ENCODE results near the gene RPL32. TPM values are rescaled to one million over a fixed set of nuclear protein-coding genes. Genes with fewer than 3 reads are reported as not detected.
"Not testable (repeated sequence)": the region's sequence is repeated elsewhere in the genome, so short reads cannot be mapped to it uniquely, and the experiment has no call there.

Gene RPL32
- total and polyA plus RNA-seq, 2 of the 4 experiments (the other 2 are of a cell fraction): 566 to 1,856 TPM

DNA sequence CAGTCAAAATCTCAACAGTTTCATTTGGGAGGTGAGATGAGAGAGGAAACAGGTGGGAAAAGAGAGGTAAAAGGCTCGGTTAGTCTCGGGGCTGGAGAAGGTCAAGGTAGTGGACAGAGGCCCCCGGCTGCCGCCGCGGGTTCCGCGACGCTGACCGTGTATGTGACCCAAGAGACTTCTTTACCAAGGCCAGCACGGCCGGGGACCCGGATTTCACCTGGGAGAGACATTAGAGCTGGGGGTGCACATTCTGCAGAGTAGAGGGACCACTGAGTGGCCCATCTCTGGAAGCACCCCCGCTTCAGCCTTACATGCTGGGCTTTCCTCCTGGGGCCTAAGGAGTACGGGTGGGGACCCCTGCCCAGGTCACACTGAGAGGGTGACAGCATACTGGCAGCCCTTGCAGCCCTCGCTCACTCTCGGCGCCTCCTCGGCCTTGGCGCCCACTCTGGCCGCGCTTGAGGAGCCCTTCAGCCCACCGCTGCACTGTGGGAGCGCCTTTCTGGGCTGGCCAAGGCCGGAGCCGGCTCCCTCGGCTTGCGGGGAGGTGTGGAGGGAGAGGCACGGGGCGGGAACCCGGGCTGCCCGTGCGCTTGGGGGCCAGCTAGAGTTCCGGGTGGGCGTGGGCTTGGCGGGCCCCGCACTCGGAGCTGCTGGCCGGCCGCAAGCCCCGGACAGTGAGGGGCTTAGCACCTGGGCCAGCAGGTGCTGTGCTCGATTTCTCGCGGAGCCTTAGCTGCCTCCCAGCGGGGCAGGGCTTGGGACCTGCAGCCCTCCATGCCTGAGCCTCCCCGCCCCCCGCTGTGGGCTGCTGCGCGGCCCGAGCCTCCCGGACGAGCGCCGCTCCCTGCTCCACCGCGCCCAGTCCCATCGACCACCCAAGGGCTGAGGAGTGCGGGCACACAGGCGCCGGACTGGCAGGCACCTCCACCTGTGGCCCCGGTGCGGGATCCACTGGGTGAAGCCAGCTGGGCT is 41.3 kb upstream of the RPL32 start (continued):
- TF ChIP-seq, protein P1, sequence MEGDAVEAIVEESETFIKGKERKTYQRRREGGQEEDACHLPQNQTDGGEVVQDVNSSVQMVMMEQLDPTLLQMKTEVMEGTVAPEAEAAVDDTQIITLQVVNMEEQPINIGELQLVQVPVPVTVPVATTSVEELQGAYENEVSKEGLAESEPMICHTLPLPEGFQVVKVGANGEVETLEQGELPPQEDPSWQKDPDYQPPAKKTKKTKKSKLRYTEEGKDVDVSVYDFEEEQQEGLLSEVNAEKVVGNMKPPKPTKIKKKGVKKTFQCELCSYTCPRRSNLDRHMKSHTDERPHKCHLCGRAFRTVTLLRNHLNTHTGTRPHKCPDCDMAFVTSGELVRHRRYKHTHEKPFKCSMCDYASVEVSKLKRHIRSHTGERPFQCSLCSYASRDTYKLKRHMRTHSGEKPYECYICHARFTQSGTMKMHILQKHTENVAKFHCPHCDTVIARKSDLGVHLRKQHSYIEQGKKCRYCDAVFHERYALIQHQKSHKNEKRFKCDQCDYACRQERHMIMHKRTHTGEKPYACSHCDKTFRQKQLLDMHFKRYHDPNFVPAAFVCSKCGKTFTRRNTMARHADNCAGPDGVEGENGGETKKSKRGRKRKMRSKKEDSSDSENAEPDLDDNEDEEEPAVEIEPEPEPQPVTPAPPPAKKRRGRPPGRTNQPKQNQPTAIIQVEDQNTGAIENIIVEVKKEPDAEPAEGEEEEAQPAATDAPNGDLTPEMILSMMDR (conservative IDR thresholded peaks at IDR 0.05; ENCODE audit: low read depth, low read length): no peak
- TF ChIP-seq MXI1 (IDR thresholded peaks at IDR 0.05; ENCODE audit: borderline replicate concordance, low read depth, low read length): no peak

DNA sequence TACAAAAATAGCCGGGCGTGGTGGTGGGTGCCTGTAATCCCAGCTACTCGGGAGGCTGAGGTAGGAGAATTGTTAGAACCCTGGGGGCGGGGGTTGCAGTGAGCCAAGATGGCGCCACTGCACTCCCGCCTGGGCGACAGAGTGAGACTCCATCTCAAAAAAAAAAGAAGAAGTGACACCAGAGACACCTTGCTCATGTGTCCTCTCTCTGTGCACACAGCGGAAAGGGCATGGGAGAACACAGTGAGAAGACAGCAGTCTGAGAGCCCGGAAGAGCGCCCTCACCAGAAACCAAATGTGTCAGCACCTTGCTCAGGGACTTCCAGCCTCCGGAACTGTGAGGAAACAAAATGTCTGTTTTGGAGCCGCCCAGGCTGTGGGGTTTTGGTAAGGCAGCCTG is 40.5 kb upstream of the RPL32 start:
- H3K79me1 ChIP-seq (ENCODE audit: low read depth in 1 of 2, low read length in 2 of 2); H3K9ac ChIP-seq (ENCODE audit: low read depth, low read length); DNase-seq; H3K4me1 ChIP-seq (ENCODE audit: control insufficient read depth, insufficient read depth, low read length); H3K9me1 ChIP-seq (ENCODE audit: insufficient read depth, low read length); H4K5ac ChIP-seq (ENCODE audit: low read depth, low read length); dilution Hi-C loops (cut with HindIII; ENCODE audit: low sequenced_read_pairs, unreplicated experiment); H2BK20ac ChIP-seq (ENCODE audit: low read depth, low read length); H3K27ac ChIP-seq (ENCODE audit: insufficient read depth, low read length); H2BK120ac ChIP-seq (ENCODE audit: low read depth, low read length); H2AK9ac ChIP-seq (replicated peaks; ENCODE audit: low read depth, low read length, poor library complexity); H2AK5ac ChIP-seq (ENCODE audit: low read depth, low read length); H2BK5ac ChIP-seq (ENCODE audit: low read depth, low read length, poor library complexity, severe bottlenecking); H3K14ac ChIP-seq (replicated peaks; ENCODE audit: low read depth, low read length); BruUV-seq (replicated peaks); H3K4me2 ChIP-seq (ENCODE audit: low read depth, low read length); H3K4me3 ChIP-seq (ENCODE audit: insufficient read depth, low read depth, low read length); POLR2A ChIA-PET (ENCODE audit: unreplicated experiment); H4K8ac ChIP-seq (ENCODE audit: low read depth in 2 of 2, low read length in 2 of 2); ATAC-seq (ENCODE audit: low read depth); H3K23ac ChIP-seq (ENCODE audit: low read depth, low read length); H4K20me1 ChIP-seq (ENCODE audit: insufficient read depth, low read length); H4K91ac ChIP-seq (ENCODE audit: insufficient read depth, low read depth, low read length); H3K4ac ChIP-seq (ENCODE audit: low read depth, low read length); intact Hi-C loops (cut with micrococcal nuclease); H3K56ac ChIP-seq (ENCODE audit: extremely low read depth, insufficient read depth, low read length); CTCF ChIA-PET; H3K36me3 ChIP-seq (ENCODE audit: control insufficient read depth, insufficient read depth, low read length); H3K9me3 ChIP-seq (ENCODE audit: control insufficient read depth, insufficient read depth, low read length); H2BK15ac ChIP-seq (ENCODE audit: low read depth, low read length); H2AFZ ChIP-seq (replicated peaks; ENCODE audit: low read length, poor library complexity); H3K18ac ChIP-seq (ENCODE audit: low read depth, low read length): not testable (repeated sequence)
- peaks cover 32% of the 10 kb centered on the region for H3K27me3 ChIP-seq (ENCODE audit: control insufficient read depth, insufficient read depth, low read length)
- in situ Hi-C loops (cut with MboI; ENCODE audit: low sequenced_read_pairs): loop anchor here (25.0 kb wide), 1 partner anchor 745 kb away; no protein-coding TSS in a partner anchor
- WGBS, 2 experiments (ENCODE audit: extremely low coverage in 2 of 2, insufficient read length in 1 of 2): 90% methylated on average over 4 of the region's 12 CpGs; no CpG with 5 or more reads in 1 of the 2 experiments
